Embryonic facial prominence (tissue), 1 donor: Measurements from ENCODE around the gene ACVR1.
"Not testable (repeated sequence)": the region's sequence is repeated elsewhere in the genome, so short reads cannot be mapped to it uniquely, and the experiment has no call there.

ENCODE experiments used
- DNase-seq: peaks from one replicate; pipeline ENCODE4 v3.0.0-alpha.2; 2016; ENCODE audit errors: extremely low spot score

ACVR1 gene

DNA sequence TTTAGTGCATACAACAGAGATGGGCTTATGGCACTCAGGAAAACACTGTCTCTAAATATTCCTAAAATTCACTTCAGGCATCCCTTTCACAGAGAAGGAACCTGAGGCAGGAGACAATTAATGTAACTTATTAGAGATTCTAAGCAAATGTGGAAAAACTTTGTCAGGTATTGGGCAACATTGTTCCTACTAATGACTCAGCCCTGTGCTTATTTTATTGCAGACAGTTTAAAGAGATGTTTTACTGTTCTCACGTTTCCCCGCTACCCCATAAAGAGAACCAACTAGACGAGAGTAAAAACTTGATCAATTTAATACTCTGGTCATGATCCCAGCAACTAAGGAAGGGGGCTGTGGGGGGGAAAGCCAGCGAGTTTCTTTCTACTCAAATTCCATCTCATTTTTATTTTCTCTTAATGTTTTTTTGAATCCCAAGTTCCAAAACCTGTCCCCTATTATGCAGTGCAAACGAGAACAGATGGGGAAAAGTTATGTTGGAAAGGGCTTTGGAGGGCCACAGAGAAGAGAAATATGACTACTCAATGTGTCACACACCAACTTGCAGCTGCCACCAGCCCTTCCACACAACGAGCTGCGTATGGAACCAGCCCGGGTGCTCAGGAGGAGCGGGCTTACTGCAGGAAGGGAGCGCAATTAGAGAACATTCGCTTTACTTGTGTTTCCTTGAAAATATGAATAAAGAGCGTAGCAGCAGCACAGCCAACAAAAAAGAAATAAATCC is 18.7 kb upstream of the ACVR1 start:
- DNase-seq, result no peak

DNA sequence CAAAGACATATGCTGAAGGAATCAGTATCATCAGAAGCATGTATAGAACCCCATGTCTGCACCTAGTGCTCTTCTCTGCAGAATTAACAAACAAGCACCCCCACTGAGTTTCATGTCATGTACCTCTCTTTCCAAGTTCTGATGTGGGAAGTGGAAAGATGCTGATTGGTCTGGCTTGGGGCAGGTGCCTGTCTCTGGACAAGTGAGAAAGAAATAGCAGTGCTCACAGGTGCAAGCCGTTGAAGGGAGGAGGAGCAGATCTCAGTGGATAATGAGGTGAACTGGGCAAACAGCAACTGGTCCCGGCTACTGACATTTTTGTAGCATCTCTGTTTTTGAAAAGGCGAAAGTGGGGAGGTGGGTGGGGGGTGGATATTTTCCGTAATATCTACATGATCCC is 17.5 kb upstream of the ACVR1 start:
- no peak for DNase-seq

- DNase-seq, result no peak
These were observed 15.5 kb upstream of the ACVR1 start for GRCh38 chr2:157891643-157892041.

- no peak for DNase-seq
These were observed 15.0 kb upstream of the ACVR1 start for GRCh38 chr2:157890969-157891642.

- no peak for DNase-seq
These were observed 11.8 kb upstream of the ACVR1 start for GRCh38 chr2:157887946-157888345.

GRCh38 chr2:157884533-157884932 is 8.4 kb upstream of the ACVR1 start:
- DNase-seq, result not testable (repeated sequence)

DNA sequence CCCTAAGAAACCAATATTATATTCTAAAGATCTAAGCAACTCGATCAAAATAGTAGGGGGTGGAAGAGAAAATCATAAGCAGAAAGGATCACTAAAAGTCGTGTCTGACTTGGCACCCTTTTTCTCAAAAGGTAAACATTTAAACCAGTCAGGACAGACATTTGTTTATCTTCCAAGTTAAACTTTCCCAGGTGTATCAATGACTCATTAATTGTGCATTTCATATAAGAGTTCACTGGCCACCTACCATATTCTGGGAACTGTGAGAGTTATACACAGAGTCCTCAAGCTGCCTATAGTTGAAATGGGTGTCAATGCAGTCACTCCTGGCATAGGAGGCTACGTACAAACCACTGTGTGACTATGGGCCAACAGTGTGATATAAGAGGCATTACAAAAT is 4.8 kb upstream of the ACVR1 start:
- DNase-seq, result no peak

GRCh38 chr2:157877761-157878400 is 1.8 kb upstream of the ACVR1 start:
- DNase-seq, result no peak

DNA sequence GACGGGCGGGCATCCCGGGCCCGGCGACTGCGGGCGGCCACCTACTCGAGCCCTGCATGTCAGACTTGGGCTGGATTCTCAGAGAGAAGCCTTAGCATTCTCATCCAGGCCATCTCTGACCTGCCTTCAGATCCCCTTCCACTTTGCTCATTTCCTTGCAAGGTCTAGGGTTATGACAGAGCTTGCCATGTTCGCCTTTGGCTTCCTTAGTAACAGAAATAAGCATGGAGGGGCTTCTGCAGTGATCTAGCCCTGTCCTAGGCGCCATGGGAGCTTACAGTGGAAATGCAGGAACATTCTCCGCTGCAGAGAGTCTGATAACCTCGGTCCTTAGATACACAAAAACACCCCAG is 632 bp upstream of the ACVR1 start:
- no peak for DNase-seq

GRCh38 chr2:157875641-157876065 is 477 bp downstream of the ACVR1 start:
- DNase-seq, result peak; percentile 40

GRCh38 chr2:157874997-157875640 is 1.0 kb downstream of the ACVR1 start:
- peak; percentile 79 for DNase-seq

GRCh38 chr2:157874348-157874747 is 1.8 kb downstream of the ACVR1 start:
- DNase-seq, result no peak

- DNase-seq, result no peak
These were observed 3.3 kb downstream of the ACVR1 start for GRCh38 chr2:157872791-157873190.

GRCh38 chr2:157871415-157871814 is 4.7 kb downstream of the ACVR1 start:
- no peak for DNase-seq

DNA sequence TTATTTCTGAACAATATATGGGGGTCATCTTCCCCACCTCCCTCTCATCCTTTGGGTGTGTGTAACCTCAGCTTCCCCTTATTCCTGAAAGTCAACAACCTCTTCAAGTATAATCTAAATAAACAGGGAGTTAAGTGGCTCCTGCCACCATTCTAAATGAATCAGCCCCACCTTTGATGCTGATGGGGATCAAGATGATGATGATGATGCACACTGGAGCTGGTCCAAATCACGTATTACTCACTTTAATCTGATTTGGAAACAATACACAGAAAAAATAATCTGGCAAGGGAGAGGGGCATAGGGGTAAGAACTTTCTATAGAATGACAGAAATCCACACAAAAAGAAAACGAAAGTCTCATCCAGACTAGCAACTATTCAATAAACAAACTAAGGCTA is 7.1 kb downstream of the ACVR1 start:
- DNase-seq, result no peak

GRCh38 chr2:157867703-157868102 is 8.4 kb downstream of the ACVR1 start:
- no peak for DNase-seq

DNA sequence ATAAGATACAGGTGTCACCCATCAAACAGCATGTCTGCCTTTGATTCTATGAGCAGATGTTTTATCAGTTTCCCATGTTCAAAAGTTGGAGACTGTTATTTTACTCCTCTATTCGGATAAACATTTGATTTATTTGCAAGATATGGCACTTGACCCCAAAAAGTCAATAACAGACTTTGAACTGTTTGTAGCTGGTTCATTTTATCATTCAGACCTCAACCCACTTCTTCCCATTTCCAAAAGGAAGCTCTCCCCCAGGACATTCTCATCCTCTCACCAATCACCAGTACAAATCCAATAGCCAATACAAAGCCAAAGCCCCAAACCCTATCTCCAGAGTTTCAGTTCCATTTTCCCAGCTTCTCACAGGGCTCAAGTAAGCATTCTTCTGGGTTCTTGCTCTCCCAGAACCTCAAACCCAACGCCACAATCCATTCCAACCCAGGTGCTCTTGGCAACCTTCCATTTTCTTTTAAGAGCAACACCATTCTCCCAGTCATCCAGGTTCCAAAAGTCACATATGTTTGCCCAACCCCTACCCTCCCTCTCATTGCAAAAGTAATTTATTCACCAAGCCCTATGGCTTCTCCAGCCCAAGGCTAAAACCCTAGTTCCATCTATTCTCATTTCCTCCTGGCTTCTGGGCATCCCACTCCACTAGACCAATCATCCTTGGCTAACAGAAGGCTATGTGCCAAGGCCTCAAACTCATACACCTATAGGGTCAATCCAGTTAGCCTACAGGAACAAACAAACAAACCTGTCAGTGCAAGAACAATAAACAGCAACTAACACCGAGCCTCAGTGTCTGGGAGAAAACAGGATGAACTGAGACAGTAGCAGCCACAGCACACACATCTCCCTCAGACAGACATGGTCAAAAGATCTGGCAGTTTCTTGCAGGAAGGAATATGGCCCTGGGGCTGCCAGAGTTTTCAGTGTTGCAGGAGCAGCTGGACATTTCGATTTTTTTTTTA is 9.2 kb downstream of the ACVR1 start:
- DNase-seq, result no peak

DNA sequence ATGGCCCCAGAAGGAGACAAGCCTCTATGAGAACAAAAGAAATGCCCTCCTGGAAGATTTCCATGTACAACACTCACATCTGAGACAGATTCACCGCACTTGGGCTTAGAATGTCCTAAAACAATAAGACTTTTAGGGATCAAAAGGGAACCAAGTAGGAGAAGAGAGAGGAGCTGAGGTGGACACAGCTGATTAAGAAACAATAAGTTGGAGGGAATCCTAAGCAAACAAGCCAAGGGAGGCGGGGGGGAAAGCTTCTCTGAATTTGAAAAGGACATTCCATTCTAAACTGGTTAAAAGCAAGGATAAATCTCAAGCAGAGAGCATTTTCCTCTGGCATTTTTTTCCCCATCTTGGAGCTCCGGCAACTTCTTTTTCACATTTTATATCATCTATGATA is 9.9 kb downstream of the ACVR1 start:
- DNase-seq, result no peak

GRCh38 chr2:157864857-157865430 is 11.2 kb downstream of the ACVR1 start:
- DNase-seq, result no peak

GRCh38 chr2:157858846-157859245 is 17.3 kb downstream of the ACVR1 start:
- DNase-seq, result no peak

GRCh38 chr2:157857881-157858280 is 18.2 kb downstream of the ACVR1 start:
- no peak for DNase-seq
